ENCODE results near the gene PPAT.

GRCh38 chr4:56424176-56424575 is 11.2 kb downstream of the PPAT start:
- TF ChIP-seq POLR2A (IDR thresholded peaks at IDR 0.05) (no peak), CTCF (IDR thresholded peaks at IDR 0.05) (no peak)
